Gastroesophageal sphincter (tissue), 4 donors: ENCODE data around the gene LRPAP1. TPM values are rescaled to one million over a fixed set of nuclear protein-coding genes. Genes with fewer than 3 reads are reported as not detected.

Experiments used
- ATAC-seq: fragments of 150-250 bp; one replicate; pipeline ENCODE4 v1.9.1; 2016; ENCODE audit warnings: mild to moderate bottlenecking, moderate library complexity
- H3K27ac ChIP-seq, 4 donors: fragments of 200-600 bp; sonication (generic) in 3 of 4; 1 replicate in 3 of 4; 2 replicates in 1 of 4; pipeline ENCODE4 v1.5.1; 2016 to 2019
- H3K27me3 ChIP-seq: fragments of 200-600 bp; sonication (generic); one replicate; pipeline ENCODE4 v1.5.1; 2019
- H3K36me3 ChIP-seq, 2 donors: fragments of 200-600 bp; sonication (generic); one replicate each; pipeline ENCODE4 v1.5.1; 2019; ENCODE audit warnings: control low read depth in 1 of 2
- H3K4me1 ChIP-seq, 3 donors: fragments of 200-600 bp; sonication (generic); 1 replicate in 2 of 3; 2 replicates in 1 of 3; pipeline ENCODE4 v1.5.1; 2016 to 2019; ENCODE audit warnings: control low read depth in 2 of 3
- H3K4me3 ChIP-seq, 2 donors: fragments of 200-600 bp; sonication (generic); one replicate each; pipeline ENCODE4 v1.5.1; 2019; ENCODE audit warnings: mild to moderate bottlenecking in 1 of 2, moderate library complexity in 1 of 2
- H3K9me3 ChIP-seq, 3 donors: fragments of 200-600 bp; sonication (generic); one replicate each; pipeline ENCODE4 v1.5.1; 2017 to 2019; ENCODE audit warnings: control low read depth in 2 of 3
- EP300 ChIP-seq: sonication (generic); formaldehyde crosslinking; IDR thresholded peaks from one replicate; pipeline ENCODE4 v1.6.1; 2017; ENCODE audit warnings: antibody characterized with exemption, mild to moderate bottlenecking
- POLR2A ChIP-seq, 2 donors: fragments of 450-650 bp; IDR thresholded peaks; one replicate each; pipeline ENCODE4 v1.6.1; 2017; ENCODE audit warnings: antibody characterized with exemption in 2 of 2, mild to moderate bottlenecking in 2 of 2, moderate library complexity in 1 of 2
- POLR2AphosphoS5 ChIP-seq: sonication (generic); formaldehyde crosslinking; IDR thresholded peaks from one replicate; pipeline ENCODE4 v1.6.1; 2017; ENCODE audit warnings: antibody characterized with exemption
- WGBS, 2 donors: methylation state at CpG; one replicate each; pipeline ENCODE4 v1.1.5; 2018; ENCODE audit warnings: low coverage in 1 of 2; 5-methylcytosine and 5-hydroxymethylcytosine counted together
- total RNA-seq, 4 donors: library from RNA; depleted of rRNA; stranded (reverse); fragments of >200 nt; gene quantifications; one replicate each; pipeline ENCODE4 v1.1.0, GENCODE V29; 2016
- TF ChIP-seq, protein P1 (sequence below), 4 experiments: fragments of 200-600 bp in 2 of 4; fragments of 450-650 bp in 2 of 4; sonication (generic) in 1 of 4; IDR thresholded peaks; one replicate each; pipeline ENCODE4 v1.5.1; 2017 to 2019; ENCODE audit warnings: antibody characterized with exemption in 4 of 4, mild to moderate bottlenecking in 2 of 4, moderate library complexity in 2 of 4

The LRPAP1 gene
- total RNA-seq, 4 donors from 2014 or later = 180 to 267 (median 201) TPM

DNA sequence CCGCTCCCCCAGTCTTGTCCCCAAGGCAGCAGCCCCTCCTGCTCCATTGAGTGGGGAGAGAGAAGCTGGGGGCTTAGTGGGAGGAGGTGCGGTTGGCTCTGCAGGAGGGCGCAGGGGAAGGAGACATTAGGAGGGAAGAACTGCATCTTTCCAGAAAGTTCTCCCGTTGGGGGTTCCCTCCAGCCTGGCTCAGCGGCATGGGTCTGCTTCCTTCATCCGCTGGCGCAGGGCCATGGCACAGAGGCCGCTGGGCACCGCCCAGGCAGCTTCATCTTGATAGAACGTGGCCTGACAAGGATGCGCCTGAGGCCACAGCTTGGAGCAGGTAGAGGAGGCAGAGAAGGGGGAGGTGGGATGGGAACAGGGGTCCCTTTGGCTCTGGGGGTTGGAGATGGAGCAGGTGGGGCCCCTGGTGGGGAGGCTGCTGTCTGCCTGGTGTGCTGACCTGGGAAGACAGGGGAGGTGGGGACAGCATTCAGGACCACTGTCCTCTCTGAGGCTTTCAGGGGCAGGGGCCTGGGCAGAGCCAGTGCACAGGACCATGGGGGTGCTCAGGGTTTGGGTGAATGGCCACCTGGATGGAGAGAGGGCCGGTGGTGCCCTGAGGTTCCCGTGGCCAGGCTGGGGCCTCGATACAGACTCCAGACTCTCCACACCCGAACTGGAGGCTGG is 57.0 kb downstream of the LRPAP1 start:
- no peak for TF ChIP-seq POLR2A (IDR thresholded peaks at IDR 0.05)
- no peak for TF ChIP-seq EP300
- TF ChIP-seq POLR2AphosphoS5 = no peak
- TF ChIP-seq, protein P1, sequence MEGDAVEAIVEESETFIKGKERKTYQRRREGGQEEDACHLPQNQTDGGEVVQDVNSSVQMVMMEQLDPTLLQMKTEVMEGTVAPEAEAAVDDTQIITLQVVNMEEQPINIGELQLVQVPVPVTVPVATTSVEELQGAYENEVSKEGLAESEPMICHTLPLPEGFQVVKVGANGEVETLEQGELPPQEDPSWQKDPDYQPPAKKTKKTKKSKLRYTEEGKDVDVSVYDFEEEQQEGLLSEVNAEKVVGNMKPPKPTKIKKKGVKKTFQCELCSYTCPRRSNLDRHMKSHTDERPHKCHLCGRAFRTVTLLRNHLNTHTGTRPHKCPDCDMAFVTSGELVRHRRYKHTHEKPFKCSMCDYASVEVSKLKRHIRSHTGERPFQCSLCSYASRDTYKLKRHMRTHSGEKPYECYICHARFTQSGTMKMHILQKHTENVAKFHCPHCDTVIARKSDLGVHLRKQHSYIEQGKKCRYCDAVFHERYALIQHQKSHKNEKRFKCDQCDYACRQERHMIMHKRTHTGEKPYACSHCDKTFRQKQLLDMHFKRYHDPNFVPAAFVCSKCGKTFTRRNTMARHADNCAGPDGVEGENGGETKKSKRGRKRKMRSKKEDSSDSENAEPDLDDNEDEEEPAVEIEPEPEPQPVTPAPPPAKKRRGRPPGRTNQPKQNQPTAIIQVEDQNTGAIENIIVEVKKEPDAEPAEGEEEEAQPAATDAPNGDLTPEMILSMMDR (IDR thresholded peaks at IDR 0.05) = no peak
- peaks cover 0 to 2% (median 0%) of the 10 kb centered on the region in 3 donors for H3K4me1 ChIP-seq
- ATAC-seq = no peak
- H3K36me3 ChIP-seq = no peaks in the 10 kb centered on the region
- H3K4me3 ChIP-seq = no peak overlapping the region
- peaks cover 69% of the 10 kb centered on the region for H3K27me3 ChIP-seq
- H3K9me3 ChIP-seq = no peaks in the 10 kb centered on the region
- WGBS, 2 donors = 78% methylated on average over 4 of the region's 15 CpGs; no CpG with 5 or more reads in 1 of the 2 donors
- H3K27ac ChIP-seq = no peak overlapping the region

DNA sequence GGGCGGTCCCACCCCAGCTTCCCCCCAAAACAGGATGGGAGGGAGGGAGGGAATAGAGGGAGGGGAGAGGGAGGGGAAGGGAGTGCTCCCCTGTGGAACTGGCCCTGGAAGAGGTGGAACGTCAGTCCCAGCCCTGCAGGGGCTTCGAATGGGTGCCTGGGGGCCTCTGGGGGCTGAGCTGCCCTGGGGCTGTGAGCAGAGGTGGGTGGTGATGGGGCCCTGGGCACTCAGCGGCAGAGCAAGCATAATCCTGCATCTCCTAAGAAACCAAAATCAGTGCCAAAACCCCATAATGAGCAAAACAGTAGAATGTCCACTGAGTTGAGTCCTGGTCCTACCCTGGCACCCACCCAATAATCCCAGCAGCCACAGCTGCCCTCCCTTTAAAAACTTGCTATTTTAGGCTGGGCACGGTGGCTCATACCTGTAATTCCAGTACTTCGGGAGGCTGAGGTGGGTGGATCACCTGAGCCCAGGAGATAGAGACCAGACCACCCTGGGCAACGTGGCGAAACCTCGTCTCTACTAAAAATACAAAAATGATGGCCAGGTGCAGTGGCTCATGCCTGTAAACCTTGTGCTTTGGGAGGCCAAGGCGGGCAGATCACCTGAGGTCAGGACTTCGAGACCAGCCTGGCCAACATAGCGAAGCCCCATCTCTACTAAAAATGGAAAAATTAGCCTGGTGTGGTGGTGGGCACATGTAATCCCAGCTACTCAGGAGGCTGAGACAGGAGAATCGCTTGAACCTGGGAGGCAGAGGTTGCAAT is 58.0 kb downstream of the LRPAP1 start:
- Histone ChIP-seq H3K9me3 (no peaks in the 10 kb centered on the region), H3K27ac (no peak overlapping the region), H3K4me1 (no peaks in the 10 kb centered on the region), H3K27me3 (peaks cover 59% of the 10 kb centered on the region), H3K36me3 (no peaks in the 10 kb centered on the region), H3K4me3 (no peak overlapping the region)
- TF ChIP-seq, protein P1 (IDR thresholded peaks at IDR 0.05) = no peak
- no peak for TF ChIP-seq POLR2AphosphoS5
- TF ChIP-seq EP300 = no peak
- TF ChIP-seq POLR2A (IDR thresholded peaks at IDR 0.05) = no peak
- WGBS, 2 donors = 80% methylated on average over 3 of the region's 13 CpGs; no CpG with 5 or more reads in 1 of the 2 donors
- ATAC-seq = no peak

DNA sequence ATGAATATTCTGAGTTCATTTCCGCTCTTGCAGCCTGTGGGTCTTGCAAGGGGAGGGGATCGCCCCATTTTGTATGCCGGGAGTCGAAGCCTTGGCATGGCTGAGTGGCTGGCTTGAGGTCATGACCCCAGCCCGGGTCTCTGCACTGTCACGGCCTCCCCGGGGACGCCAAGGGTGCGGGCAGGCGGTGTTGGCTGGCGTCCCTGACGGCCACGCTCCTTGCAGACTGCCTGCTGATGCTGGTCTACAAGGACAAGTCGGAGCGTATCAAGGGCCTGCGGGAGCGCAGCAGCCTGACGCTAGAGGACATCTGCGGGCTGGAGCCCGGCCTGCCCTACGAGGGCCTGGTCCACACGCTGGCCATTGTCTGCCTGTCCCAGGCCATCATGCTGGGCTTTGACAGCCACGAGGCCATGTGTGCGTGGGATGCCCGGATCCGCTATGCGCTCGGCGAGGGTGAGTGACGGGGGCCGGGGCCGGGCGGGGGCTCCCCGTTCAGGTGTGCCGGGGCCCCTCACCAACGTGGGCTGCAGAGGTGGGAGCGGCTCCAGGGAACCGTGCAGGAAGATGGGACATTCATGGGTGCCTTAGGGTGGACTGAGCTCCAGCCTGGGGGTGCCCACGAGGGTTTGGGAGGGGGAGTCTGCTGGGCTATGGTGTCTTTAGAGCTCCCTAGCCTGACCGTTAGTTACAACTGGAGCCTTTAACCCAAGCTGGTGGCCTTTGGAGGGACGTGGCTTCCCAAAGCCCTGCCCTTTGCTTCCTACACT is 58.9 kb downstream of the LRPAP1 start:
- 100% methylated on average over 1 of the region's 41 CpGs for WGBS, 2 donors

DNA sequence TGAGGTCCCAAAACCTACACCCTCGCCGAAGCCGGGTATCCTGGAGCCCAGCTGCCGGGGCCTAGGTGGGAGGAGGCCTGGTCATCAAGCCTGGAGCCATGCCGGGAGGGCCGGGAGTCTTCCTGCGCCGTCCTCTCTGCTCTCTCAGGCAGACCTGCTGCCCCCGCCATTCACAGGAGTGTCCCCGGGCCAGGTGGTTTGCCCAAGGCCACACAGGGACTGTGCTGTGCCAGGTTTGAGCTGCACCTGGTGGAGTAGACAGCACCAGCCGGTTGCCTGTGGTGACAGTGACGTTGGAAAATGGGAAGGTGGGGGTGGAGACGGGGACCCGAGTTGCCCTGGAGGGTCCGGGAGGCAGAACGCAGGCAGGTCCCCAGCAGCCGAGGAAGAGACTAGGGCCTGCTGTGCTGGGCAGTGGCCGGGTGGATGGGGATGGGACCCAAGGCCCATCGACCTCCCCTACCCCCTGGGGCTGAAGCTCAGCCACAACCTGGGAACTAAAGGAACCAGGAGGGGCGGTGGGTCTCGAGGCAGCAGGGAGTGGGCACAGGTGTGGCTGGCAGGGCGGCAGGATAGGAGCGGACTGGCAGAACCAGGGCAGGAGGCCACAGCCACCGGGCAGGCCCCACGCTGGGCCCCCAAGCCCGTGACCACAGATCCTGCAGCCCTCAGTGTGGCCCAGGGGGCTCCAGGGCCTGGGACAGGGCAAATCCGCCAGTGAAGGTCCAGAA is 59.6 kb downstream of the LRPAP1 start:
- H3K27me3 ChIP-seq = peaks cover 48% of the 10 kb centered on the region
- TF ChIP-seq POLR2AphosphoS5 (no peak), EP300 (no peak), POLR2A (IDR thresholded peaks at IDR 0.05) (no peak)
- TF ChIP-seq, protein P1 (IDR thresholded peaks at IDR 0.05) = no peak
- WGBS, 2 donors = no CpG with 5 or more reads among the region's 27 CpGs
- H3K36me3 ChIP-seq = no peaks in the 10 kb centered on the region
- no peak overlapping the region for H3K4me3 ChIP-seq
- H3K4me1 ChIP-seq = no peaks in the 10 kb centered on the region
- H3K9me3 ChIP-seq = no peaks in the 10 kb centered on the region
- H3K27ac ChIP-seq = no peak overlapping the region
- ATAC-seq = no peak

More for the DNA sequence above, 58.9 kb downstream of the LRPAP1 start:
- Histone ChIP-seq H3K4me1 (no peaks in the 10 kb centered on the region), H3K9me3 (no peaks in the 10 kb centered on the region), H3K36me3 (no peaks in the 10 kb centered on the region), H3K27ac (no peak overlapping the region), H3K27me3 (peaks cover 54% of the 10 kb centered on the region), H3K4me3 (no peak overlapping the region)
- TF ChIP-seq EP300 = no peak
- no peak for TF ChIP-seq POLR2AphosphoS5
- TF ChIP-seq, protein P1 (IDR thresholded peaks at IDR 0.05) = no peak
- TF ChIP-seq POLR2A (IDR thresholded peaks at IDR 0.05) = no peak
- no peak for ATAC-seq
